Measurements from ENCODE around the gene EBP.
A peak's percentile ranks its signal among the peaks of the same experiment; 100 is the strongest.

EBP gene
- 10.7 to 19.2 (median 13.7) reads per million in 3 experiments for total RNA-seq

DNA sequence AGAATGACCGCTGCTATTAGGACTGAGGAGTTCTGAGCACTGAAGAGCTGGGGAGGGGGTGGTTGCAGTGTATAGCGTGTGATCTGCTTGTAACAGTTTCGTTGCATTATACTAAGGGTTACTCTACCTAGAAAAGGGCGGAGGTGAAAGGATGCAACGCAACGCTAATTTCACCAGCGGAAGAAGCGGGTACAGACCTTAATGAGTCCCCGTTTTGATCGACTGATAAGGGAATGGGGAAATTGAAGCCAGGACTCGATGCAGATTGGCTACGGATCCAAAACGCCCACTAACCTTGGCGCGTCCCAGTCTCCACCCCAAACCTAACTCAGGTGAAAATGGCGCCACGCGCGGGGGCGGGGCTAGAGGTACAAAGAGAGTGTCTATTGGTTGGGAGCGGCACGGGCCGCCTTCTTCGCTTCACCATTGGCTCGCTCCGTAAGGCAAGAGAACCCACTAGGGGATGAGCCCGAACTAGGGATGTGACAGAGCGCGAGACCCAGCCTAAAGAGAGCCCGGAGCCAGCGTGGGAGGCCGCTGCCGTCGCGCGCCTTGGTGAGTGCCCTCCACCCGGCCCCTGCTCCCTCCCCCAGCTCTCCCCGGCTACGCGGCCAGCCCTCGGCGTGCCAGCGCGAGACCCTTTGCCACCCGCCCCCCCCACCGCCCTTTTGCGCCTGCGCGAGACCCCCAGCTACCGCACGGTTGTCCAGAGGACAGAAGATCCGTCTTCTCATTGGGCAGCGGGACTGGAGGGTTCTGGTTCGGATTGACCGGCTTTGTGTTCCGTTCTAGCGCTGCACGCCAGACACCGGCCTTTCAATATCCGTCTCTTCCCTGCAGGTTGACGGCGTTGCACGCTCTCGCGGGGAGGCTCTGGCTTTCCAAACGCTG is at the start of gene EBP:
Gene EBP (plus strand): TSS at position 456 of the 891 bp plus-strand sequence. CDS start 1,964 bp downstream, outside the sequence.
- DNase-seq: peak; percentile 96

DNA sequence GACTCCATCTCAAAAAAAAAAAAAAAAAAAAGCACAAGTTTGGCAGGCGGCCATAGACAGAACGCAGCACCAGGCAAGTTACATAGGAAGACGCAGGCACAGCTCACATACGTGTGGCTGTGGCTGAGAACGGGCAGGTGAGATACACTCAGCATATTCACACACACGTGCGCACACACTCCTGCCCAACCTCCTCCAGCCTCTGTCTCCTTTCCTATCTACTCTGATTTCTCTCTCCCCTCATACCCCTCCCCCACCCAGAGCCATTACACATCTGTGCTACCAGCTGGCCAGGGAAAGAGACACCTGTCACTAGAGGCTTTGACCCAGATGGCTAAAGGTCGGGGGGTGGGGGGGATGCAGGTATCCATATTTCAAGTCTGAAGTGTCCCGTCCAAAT is 49.4 kb upstream of the EBP start:
- no peak for DNase-seq

DNA sequence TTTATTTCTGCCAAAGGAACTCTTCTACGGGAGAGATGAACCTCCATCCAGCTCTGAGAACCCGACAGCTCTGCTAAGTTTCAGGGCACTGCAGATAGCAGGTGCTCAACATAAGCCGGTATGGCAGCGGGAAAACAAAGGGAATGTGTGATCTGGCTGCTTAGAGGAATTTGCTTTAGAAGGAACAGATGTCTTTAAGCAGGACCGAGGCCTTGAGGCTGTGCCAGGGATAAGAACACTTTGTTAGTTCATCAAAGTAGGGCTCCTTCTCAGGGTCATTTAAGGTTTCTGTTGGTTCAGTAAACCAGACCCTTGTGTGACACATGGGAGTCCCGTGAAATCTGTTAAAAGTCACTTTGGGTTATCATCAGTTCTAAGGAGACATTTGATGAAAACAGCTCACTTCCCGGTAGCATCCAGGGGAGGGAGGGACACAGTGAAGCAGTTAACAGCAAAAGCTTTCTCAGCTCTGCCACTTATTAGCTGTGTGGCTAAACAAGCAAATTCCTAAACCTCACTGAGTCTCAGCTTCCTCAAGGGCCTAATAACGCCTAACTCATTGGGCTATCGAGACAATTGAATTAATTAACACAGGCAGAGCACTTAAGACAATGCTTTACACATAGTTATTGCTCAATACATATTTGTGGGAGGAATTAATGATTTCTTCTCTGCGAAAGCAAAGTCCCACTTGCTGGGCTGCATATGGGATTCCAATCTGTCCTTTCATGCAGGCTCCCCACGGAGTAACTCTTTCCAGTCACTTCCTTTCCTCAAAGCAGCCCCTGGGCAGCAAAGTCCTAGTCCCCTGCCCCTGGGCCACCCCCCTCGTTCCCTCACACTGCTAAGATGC is 48.5 kb upstream of the EBP start:
- no peak for DNase-seq

DNA sequence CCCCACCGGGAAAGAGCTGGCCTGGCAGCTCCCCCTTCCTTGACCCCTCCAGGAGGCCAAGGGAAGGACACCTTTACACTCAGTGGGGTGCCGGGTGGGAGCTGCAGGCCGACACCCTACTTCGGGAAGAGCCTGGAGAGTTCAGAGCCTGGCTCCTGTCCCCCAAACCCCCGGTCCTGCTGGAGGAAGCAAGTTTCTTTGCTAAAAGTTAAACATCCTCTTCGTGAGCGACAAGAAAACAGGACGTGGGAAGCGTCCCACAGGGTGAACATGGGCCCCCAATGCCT is 48.0 kb upstream of the EBP start:
- no peak for DNase-seq

DNA sequence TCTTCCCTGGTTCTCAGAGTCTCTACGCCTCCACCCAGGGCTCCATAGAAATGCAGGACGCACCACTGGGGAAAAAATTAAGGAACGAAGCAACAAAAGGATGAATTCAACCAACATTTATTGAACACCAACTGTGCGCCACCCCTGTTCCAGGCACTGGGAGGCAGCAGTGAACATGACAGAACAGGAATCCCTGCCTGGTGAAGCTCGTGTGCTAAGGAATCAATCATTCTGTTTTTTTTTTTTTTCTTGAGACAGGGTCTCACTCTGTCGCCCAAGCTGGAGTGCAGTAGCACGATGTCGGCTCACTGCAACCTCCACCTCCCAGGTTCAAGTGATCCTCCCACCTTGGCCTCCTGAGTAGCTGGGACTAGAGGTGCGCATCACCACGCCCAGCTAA is 47.5 kb upstream of the EBP start:
- DNase-seq: no peak

DNA sequence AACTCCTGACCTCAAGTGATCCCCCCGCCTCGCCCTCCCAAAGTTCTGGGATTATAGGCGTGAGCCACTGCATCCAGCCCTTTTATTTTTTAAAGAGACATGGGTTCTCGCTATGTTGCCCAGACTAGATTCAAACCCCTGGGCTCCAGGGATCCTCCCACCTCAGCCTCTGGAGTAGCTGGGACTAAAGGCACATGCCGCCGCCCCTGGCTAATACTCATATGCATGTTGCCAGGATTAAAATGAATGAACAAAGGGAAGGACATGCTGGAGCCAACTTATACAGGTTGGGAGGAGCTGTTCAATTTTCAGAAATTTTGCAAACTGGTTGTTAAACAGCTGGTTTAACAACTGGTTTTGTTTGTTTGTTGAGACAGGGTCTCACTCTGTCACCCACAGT is 47.0 kb upstream of the EBP start:
- DNase-seq: no peak

DNA sequence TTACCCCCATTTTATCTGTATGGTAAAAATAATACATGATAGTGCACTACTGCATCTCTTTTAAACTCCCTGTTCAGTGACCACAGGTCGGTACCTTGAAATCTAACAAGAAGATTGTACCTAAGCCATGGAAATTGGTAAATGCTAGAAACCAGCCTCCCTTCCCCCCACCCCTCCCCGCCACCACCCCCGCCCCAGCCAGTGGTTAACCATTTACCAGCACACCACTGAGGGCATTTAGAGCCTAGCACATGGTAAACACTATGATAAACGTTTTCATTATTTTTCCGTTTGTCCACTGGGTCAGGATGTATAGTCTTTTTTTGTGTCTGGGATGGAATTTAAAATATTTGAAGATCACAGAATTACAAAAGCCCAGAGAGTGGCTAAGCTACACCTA is 46.3 kb upstream of the EBP start:
- DNase-seq: no peak

DNA sequence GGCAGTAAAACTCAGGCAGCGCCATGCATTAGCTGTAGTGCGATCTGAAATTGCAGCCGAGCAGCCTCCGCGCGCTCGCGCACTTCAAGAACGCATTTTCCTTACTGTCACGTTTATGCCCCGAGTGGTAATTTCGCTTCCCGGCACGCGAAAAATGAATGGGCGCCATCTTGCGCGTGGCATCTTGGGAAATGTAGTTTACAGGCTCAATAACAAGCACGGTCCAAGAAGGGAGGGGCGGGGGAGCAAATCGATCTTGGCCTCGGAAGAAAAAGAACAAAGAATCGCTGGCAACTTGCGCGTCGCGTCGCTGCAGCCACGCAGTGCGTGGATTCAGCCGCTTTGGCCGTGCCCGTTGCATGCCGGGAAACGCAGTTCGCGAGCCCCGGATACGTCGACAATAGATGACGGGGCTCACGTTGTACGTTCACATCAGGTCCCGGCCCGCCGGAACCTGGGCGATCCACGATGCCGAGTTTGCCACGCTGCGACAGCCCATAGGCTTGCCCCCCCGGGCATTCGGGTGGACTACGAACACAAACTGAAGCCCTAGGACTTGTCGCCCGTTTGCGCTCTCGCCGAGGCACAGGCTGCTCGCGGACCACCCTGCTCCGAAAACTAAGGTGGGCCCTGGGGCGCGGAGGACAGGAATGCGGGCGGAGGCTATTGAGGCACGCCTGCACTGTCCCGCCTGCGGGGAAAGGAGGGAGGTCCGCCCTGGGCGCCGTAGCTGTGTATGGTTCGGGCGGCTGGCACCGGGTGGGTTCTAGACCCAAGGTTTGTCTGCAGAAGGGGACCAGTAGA is 45.6 kb upstream of the EBP start, which contains the start of gene FTSJ1:
Gene FTSJ1 (plus strand): TSS at position 426 of the 804 bp plus-strand sequence. CDS start 1,849 bp downstream, outside the sequence.
- peak; percentile 93 for DNase-seq

DNA sequence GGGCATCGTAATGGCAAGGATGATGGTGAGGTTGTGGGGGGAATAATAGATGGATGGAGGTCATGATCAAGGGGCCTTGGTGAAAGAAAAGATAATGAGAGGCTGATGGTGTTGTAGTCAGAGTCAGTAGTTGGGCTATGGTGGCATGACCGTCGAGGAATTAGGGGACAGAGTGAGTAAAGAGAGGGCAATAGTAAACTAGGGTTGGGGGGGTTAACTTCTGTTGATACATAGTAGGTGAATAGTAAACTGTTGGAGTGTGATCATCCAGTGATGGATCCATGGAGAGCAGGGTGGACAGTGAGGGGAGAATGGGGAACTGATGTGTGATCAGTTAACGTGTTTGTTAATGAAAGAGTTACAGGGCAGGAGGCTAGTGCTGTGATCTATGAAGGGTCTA is 44.7 kb upstream of the EBP start:
- DNase-seq: no peak

DNA sequence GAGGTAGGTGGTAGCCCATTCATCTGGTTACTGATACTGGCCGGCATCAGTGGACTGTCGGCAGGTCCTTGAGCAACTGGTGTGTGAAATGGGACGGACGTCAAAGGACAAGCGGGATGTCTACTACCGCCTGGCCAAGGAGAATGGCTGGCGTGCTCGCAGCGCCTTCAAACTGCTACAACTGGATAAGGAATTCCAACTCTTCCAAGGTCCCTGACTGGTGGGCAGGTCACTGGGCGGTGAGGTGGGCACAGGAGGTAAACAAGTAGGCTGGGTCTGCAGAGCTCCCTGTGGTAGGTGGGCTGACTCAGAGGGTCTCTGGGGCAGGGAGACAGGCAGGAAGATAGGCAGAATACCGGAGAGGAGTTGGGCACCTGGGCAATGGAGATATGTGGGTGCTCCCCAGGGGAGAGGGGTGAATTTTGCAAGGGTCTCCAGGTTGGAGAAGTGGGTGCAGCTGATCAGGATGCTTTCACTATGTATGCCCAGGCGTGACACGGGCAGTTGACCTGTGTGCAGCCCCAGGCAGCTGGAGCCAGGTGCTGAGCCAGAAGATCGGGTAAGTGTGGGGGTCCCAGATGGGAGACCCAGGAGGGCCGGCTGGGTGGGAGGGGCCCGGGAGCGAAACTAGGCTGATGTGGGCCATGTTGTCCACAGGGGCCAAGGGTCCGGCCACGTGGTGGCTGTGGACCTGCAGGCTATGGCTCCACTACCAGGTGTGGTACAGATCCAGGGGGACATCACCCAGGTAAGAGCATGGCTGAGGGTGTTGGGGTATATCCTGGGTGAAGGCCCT is 43.5 kb upstream of the EBP start:
- no peak for DNase-seq

DNA sequence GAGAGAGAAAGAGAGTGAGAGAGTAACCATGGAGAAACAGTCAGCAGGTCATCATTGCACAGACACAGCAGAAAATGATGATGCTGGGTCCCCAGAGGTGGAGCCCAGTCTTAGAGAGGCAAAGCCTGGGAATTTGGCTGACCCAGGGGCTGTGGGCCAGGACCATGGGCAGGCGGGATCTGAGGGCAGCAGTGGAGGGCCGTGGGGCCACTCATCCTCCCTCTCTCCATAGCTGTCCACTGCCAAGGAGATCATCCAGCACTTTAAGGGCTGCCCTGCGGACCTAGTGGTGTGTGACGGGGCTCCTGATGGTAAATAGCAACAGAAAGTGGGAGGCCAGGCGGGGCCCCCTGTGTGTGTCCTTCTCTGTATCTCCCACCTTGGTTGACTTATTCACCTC is 42.8 kb upstream of the EBP start:
- no peak for DNase-seq

DNA sequence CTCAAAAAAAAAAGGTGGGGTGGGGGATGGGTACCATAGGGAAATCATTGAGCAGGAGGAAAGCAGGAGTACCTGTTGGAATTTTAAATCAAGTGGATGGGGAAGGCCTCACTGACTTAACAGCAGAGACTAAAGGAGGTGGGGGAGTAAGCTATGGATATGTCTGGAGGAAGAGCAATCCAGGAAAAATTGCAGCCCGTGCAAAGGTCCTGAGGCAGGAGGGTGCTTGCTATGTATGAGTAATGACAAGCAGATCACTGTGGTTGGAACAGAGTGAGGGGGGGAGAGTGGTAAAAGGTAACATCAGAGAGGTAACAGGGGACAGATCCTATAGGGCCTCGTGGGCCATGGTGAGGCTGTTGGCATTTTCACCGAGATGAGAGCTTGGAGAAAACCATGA is 41.5 kb upstream of the EBP start:
- DNase-seq: no peak

DNA sequence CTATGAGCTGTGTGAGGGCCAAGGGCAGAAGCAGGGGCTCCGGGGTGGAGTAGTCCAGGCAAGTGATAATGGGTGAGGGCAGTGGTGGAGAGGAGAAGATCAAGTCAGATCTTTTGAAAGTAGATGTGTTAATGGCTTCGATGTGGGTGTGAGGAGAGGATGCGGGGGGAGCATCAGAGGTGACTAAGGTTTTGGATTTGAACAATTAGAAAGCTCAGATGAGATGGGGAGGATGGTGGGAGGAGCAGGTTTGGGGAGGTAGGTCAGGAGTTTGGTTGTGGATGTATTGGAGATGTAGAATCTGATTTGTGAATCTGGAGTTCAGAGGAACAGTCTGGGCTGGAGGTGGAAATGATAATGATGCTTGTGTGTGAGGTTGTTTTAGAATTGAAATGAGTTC is 41.0 kb upstream of the EBP start:
- no peak for DNase-seq

DNA sequence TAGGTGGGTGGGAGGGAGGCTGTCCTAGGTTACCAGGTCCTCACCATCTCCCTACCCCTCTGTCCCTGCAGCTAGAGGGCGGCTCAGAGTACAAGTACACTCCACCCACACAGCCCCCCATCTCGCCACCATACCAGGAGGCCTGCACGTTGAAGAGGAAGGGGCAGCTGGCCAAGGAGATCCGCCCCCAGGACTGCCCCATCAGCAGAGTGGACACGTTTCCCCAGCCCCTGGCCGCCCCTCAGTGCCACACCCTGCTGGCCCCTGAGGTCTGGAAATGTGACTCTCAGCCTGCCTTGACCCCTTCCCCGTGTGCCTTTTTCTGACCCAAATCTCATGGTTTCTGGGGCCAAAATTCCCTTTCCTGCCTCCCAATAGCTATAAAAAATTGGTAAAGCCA is 39.1 kb upstream of the EBP start:
- DNase-seq: no peak

DNA sequence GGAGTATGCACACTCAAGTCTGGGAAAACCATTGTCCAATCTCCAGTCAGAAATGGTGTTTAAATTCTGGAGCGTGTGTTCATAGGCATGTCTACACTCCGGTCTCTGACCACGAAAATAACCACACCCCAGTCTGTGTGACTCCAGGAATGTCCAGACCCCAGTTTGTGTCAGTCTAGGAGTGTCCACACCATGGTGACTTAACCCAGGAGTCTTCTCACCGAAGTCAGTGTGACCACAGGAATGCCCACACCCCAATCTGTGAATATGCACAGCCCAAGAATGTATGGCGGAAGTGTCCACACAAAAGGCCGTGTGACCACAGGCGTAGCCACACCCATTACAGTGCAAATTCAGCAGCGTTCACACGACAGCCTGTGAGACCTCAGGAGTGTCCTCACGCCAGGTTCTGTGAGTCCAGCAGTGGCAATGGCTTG is 34.2 kb upstream of the EBP start:
- DNase-seq: no peak

DNA sequence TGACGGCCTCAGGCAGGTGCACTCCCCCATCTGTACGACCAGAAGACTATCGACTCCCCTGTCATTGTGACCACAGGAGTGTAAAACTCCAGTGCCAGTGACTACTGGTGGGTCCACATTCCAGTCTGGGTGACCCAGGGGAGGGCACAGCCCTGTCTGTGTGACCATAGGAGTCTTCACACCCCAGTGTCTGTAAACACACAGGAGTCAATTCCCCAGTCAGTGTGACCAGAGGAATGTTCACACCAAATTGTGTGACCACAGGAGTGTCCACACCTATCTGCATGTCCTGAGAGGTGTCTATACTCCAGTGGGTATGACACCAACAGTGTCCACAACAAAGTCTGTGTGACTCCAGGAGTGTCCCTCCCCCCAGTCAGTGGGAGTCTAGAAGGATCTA is 33.6 kb upstream of the EBP start:
- no peak for DNase-seq

DNA sequence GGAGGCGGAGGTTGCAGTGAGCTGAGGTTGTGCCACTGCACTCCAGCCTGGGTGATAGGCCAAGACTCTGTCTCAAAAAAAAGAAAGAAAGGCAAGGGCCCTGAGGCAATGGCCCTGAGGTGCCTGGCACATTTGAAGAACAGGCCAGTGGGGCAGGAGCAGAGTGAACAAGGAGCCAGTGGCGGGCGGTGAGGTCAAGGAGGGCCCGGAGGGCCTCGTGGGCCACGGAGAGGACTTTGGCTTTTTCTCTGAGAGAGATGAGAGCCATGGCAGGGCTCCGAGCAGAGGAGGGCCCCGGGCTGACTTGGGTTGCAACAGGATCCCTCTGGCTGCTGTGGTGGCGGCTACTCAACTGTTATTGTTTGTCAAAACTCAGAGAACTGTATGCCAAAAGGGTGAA is 32.3 kb upstream of the EBP start:
- no peak for DNase-seq

DNA sequence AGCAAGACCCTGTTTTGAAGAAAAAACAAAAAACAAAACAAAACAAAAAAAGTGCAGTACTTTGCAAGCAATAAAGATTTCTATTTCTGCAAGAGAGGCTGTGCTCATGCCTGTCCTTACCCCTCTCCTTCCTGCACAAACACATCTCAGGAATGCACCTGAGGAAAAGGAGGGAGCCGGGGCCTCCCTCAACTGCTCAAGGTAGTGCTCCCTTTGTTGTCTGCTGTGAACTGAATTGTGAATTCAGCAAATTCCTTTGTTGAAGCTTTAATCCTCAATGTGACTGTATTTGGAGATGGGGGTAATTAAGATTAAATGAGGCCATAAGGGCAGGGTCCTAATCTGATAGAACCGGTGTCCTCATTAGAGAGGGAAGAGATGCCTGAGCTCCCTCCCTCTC is 31.7 kb upstream of the EBP start:
- DNase-seq: no peak

DNA sequence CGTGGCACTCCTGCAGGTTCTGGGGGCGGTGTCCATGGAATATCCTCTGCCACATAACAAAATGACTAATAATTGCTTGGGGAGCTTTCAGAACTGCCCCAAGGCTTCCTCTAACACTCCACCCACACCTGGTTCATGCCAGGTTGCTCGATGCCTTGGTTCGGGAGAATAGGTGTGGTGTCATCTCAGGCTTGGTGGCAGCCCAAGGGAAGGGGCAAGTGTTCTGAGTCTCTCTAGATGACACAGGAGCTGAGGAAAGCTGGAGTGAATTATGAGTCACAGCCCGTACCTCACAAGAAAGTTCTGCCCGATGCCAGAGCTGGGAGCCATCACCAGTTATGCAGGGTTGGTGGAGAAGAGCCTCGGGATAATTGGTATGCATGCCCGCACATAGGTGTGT is 30.9 kb upstream of the EBP start:
- no peak for DNase-seq

DNA sequence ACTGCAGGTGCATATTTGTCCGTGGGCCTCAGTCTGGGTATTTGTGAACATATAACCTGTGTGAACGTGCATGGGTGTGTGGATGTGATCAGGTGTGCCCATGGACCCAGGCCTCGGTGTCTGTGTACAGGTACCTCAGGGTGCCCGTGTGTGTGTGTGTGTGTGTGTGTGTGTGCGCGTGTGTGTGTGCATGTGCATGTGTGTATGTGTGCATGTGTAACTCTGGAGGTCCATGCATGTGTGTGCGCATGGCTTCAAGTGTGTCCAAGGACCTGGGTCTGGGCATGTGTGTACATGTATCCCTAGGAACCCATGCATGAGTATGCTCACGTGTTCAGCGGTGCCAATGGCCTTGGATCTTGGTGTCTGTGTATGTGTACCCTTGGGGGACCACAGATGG is 29.8 kb upstream of the EBP start:
- DNase-seq: no peak

DNA sequence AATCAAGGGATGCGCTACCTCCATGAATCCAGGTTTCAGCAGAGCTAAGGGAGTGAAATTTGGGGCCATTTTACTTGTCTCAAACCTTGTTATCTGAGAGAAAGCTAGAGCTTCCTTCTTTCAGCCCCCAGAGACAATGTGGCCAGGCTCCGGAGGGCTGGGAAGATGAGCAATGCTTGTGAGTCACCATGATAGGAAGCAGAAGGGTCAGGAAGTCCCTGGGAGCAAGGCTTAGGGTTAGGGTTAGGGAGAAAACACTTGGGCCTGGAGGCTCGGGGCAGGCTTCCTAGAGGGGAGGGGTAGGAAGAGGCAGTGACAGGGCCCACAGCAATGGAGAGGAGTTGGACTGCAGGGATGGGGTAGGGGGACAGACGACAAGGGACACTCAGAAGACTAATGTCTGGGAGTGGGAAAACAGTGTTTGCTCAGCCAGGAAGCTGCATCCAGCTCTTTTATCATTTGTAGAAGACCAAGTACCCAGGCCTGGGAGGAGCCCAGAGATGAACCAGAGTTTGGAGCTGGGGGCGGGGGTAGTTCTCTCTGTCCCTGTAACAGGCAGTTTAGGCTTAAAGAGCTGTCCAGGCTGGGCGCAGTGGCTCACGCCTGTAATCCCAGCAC is 29.2 kb upstream of the EBP start:
- no peak for DNase-seq

DNA sequence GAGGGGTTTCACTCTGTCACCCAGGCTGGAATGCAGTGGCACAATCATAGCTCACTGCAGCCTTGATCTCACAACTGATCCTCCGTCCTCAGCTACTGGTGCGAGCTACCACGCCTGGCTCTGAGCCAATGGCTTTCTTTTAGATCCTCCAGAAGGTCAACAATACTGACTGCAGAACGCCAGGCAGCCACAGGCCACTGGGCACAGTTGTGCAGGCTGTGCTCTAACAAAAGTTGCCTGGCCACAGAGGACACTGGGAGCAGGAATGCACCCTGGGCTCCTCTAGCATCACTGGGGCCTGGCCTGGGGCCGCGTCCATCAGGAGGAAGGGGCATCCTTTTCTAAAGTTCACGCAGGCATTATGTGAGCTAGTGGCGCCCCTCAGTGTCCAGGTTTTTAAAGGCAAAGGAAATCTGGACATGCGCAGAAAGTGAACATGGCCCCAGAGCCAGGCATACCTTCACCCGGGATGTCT is 27.7 kb upstream of the EBP start:
- no peak for DNase-seq

All from central memory CD4-positive, alpha-beta T cell (primary cell).